Measurements from ENCODE around the gene NEB. TPM values are rescaled to one million over a fixed set of nuclear protein-coding genes. Genes with fewer than 3 reads are reported as not detected.
"Not testable (repeated sequence)": the region's sequence is repeated elsewhere in the genome, so short reads cannot be mapped to it uniquely, and the experiment has no call there.

The NEB gene
- polyA plus RNA-seq, 4 donors: 8.1 to 25.2 (median 13.2) TPM

DNA sequence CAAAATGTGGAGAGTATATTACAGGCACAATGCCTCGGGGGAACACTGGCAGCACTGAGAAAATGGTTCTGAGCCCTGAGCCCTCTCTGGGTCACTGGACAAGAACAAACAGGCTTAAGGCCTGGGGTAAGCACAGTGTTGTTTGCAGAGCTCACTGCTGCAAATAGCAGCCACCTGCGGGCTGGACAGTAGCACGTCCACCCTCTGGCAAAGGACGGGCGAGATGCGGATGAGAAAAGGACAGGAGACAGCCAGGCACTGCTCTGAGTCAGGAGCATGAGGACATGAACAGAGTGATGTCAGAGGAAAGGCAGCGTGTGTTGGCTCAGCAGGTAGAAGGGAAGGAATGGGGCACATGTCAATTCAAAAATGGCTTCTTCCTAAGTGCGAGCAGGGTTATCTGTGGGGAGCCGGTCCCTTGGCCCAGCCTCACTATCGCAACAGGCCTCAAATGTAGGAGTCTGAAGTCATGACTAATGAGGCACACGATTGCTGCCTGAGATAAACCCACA lies 25.9 kb upstream of the NEB start:
- DNase-seq (ENCODE audit: low read depth in 4 of 4, low spot score in 2 of 4): no peak

DNA sequence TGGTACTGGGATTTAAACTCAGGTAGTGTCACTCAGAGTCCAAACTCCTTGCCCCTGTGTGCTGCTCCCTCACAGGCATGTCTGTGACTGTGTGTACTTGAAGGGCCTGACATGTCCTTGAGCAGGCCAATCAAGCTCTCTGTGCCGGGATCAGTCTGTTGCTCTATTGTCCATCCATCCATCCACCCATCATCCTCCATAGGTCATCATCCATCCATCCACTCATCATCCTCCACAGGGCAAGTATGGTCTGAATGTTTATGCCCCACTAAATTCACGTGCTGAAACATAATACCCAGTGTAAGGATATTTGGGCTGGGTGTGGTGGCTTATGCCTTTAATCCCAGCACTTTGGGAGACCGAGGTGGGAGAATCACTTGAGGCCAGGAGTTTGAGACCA lies 24.5 kb upstream of the NEB start:
- no peak for DNase-seq (ENCODE audit: low read depth in 4 of 4, low spot score in 2 of 4)

DNA sequence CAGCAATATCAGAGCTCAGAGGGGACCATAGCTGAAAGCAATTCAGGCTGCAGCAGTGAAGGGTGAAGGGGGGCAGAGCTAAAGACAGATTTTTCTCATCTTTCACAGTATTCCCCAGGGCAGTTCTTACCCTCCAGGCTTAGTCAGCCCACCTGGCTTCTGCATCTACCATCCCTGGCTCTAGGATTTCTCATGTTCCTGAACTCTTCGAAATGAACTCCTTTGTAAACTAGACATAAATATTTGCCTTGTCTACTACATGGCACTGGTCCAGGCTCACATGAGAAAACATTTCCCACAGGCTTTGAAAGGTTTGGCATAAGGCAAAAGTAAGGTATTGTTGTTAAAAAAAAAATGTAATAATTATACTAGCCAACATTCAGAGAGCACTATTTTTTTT lies 23.6 kb upstream of the NEB start:
- no peak for DNase-seq (ENCODE audit: low read depth in 4 of 4, low spot score in 2 of 4)

- DNase-seq (ENCODE audit: low read depth in 4 of 4, low spot score in 2 of 4): no peak
These were observed 22.5 kb upstream of the NEB start for GRCh38 chr2:151756820-151757219.

- DNase-seq (ENCODE audit: low read depth in 4 of 4, low spot score in 2 of 4): no peak
These were observed 20.1 kb upstream of the NEB start for GRCh38 chr2:151754253-151754897.

DNA sequence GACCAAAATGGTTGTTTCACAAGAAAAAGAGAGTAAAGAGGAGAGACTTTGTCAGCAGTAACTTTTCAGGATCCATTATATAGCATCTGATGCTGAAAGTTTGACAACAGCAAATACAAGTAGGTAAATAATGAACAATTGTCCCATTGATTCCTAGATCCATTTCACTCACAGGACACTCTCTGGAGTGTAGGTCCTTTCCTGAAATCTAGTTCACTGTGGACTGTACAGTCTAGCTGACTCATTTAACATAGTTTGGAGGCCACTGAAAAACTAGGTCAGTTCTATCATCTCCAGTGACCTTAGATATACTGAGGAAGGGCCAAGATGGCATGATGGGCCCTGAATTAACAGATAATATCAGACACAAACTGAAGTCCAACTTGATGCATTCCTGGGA lies 19.3 kb upstream of the NEB start:
- no peak for DNase-seq (ENCODE audit: low read depth in 4 of 4, low spot score in 2 of 4)

DNA sequence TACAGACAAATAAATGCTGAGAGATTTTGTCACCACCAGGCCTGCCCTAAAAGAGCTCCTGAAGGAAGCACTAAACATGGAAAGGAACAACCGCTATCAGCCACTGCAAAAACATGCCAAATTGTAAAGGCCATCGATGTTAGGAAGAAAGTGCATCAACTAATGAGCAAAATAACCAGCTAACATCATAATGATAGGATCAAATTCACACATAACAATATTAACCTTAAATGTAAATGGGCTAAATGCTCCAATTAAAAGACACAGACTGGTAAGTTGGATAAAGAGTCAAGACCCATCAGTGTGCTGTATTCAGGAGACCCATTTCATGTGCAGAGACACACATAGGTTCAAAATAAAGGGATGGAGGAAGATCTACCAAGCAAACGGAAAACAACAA lies 11.0 kb upstream of the NEB start:
- not testable (repeated sequence) for DNase-seq (ENCODE audit: low read depth in 4 of 4, low spot score in 2 of 4)

- peak in 1 of 4 donors; percentile 6 for DNase-seq (ENCODE audit: low read depth in 4 of 4, low spot score in 2 of 4)
These were observed 3.9 kb downstream of the NEB start for GRCh38 chr2:151730262-151730975.

DNA sequence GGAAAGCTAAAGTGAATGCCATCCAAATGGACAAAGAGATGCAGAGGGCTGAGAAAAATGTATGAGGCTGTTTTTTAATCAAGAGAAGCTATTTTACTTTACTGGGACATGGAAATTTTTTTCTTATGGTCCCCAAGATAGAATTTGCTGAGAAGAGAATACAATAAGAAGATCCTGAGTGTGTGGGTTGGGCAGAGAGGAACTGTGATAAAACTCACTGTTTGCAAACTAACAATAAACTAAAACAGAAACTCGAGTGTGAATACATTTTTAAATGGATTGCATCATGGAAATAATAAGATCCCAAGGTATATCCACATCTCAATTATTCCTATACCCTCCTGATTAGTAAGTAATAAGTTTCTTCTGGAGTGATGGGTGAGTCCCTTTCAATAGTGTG lies 4.4 kb downstream of the NEB start:
- DNase-seq (ENCODE audit: low read depth in 4 of 4, low spot score in 2 of 4): no peak

DNA sequence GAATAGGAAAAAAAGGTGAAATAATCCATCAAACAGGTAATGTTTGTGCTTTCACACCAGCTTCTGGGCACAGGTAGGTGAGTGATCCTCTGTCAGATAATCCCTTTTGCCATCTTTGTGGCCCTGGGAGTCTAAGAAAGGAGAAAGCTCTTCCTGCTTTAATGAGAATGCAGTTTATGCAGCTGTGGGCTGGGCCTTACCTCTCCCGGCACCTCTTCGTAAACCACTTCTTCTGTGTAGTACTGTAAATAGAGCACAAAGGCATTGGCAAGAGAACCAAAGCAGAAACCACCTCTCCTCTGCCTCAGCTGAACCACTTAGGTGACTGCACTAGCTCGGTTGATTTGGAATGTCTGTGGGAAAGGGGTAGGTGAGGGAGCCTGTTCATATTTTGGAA lies 4.9 kb downstream of the NEB start:
- no peak for DNase-seq (ENCODE audit: low read depth in 4 of 4, low spot score in 2 of 4)

- DNase-seq (ENCODE audit: low read depth in 4 of 4, low spot score in 2 of 4): no peak
These were observed 5.4 kb downstream of the NEB start for GRCh38 chr2:151728804-151729414.

DNA sequence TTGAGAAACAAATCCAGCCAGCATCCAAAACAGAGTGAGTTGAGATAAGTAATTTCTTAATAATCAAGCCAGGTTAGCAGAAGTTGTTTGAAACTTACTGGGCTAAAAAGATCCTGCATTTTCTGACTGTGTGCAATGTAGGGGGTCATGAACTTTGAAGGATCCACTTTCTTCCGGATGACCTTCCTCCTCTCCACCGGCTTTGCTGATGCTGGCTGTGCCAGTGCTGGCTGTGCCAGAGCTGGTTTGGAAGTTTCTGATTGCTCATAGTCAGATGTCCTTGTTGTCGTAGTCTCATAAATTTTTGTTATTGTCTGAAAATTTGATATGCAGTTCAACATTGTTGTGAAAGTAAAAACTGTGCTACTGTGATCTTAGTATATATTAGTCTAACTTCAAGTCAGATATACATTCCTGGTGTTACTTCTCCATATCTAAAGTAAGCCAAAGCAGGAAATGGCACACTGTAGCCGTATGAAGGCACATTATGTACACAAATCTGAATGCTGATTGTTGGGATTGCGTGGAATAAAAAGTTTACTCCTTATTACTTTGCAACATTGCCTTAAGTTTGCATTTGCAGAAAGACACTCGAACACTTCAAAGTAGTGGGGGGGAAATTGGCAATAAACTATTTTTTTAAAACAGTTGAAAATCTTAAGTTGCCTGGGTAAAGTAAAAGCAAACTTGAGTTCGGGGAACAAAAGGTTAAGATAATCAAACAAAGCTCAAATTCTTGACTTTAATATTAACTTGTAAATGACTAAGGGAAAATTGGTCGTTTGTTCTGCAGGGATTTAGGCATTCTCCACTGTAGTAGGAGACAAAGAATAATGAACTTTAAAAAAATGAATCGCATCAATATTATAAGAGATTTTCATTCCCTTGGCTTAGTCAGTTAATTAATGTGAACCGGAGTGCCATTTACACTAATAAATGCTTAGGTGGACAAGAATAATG lies 6.4 kb downstream of the NEB start:
- no peak for DNase-seq (ENCODE audit: low read depth in 4 of 4, low spot score in 2 of 4)

DNA sequence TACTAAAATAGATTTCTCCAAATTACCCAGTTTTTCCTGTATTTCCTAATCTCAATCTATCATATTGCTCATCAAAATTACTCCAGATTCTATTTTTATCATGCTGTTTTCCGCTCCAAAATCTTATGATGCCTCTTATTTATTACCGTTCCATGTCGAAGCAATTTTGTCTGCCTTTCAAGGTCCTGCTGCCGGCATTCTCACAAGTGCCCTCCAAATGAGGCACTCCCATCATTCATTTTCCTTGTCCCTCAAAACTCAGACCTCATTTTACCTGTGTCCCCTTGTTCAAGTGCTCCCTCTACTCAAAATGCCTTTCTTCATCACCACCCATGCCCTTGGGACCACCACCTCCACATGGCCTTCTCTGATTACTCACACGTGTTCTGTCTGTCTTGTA lies 13.1 kb downstream of the NEB start:
- no peak for DNase-seq (ENCODE audit: low read depth in 4 of 4, low spot score in 2 of 4)

- DNase-seq (ENCODE audit: low read depth in 4 of 4, low spot score in 2 of 4): no peak
These were observed 13.8 kb downstream of the NEB start for GRCh38 chr2:151720521-151720920.

DNA sequence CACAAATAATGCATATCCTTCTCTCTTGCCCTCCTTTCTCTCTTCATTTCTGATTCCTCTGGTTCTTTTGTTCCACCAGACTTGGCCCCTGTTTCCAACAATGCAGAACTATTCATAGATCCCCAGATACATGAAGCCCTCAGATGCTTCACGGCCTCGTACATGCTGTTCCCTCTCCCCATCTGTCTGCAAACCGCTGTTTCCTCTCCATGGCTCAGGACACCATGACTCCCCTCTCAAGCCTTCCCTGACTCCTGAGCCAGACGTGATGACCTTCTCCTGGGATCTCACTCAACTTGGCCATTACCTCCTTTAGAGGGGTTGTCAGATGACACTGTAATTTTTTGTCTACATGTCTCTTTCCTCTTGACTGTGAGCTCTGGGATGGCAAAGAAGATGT lies 15.5 kb downstream of the NEB start:
- DNase-seq (ENCODE audit: low read depth in 4 of 4, low spot score in 2 of 4): no peak

GRCh38 chr2:151718247-151718646 lies 16.0 kb downstream of the NEB start:
- DNase-seq (ENCODE audit: low read depth in 4 of 4, low spot score in 2 of 4): no peak

DNA sequence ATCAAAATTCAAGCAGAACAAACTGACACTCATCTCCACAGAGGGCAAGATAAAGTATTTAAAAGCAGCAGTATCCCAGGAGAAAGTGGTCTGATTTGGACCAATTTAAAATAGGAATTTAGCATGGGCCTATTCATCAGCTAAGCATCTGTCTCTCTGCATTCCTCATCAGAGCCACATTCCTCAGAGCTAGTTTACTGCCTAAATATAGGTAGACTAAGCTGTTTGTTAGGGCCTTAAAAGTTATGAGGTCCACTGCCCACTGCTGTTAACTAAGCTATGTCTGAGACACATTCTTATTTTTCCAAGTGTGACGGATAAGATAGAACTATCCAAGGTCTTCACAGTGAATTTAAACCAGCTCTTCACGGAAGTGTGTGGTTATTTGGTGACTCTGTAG lies 17.6 kb downstream of the NEB start:
- DNase-seq (ENCODE audit: low read depth in 4 of 4, low spot score in 2 of 4): no peak

DNA sequence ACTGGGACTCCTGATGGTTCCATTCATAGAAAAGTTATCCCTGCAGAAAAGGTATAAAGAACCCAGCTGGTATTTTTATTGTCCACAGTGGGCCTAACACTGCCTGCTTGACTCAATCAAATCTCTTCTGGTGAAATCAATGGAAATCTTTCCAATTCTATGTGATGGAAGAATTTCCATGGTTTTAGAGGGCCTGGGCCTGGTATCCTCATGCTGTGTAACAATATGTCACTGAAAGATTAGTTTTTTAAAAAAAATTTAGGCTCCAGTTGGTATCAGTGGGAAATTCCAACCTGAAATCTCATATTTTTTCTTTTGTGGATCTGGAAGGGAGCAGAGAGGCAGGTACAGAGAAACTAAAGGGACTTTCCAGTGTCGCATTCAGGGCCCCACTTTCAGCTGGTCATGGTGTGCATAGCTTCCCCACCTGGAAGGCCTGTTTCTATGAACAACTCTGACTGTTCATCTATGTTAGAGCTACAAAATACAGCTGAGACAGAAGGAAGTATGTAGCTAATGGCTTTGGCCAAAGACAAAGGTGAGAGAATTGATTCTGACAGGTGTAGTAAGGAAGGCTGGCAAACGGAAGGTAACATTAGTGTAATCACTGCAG lies 20.9 kb downstream of the NEB start:
- no peak for DNase-seq (ENCODE audit: low read depth in 4 of 4, low spot score in 2 of 4)

- no peak for DNase-seq (ENCODE audit: low read depth in 4 of 4, low spot score in 2 of 4)
These were observed 23.3 kb downstream of the NEB start for GRCh38 chr2:151711025-151711424.

GRCh38 chr2:151708788-151709187 lies 25.5 kb downstream of the NEB start:
- no peak for DNase-seq (ENCODE audit: low read depth in 4 of 4, low spot score in 2 of 4)
